Ascending aorta (tissue), 2 donors: Measurements from ENCODE around the gene BCAS4. TPM values are rescaled to one million over a fixed set of nuclear protein-coding genes. Genes with fewer than 3 reads are reported as not detected.

Experiments
- DNase-seq, 2 donors: peaks; one replicate each; pipeline ENCODE4 v3.0.0-alpha.2; 2019; ENCODE audit warnings: low spot score in 2 of 2
- H3K27ac ChIP-seq, 2 donors: fragments of 200-600 bp; sonication (generic); one replicate each; pipeline ENCODE4 v1.5.1; 2016 to 2017; ENCODE audit warnings: mild to moderate bottlenecking in 1 of 2
- H3K27me3 ChIP-seq: fragments of 200-600 bp; sonication (generic); one replicate; pipeline ENCODE4 v1.5.1; 2017
- H3K36me3 ChIP-seq, 2 donors: fragments of 200-600 bp; sonication (generic); one replicate each; pipeline ENCODE4 v1.5.1; 2016
- H3K4me1 ChIP-seq, 2 donors: fragments of 200-600 bp; sonication (generic); one replicate each; pipeline ENCODE4 v1.5.1; 2016 to 2017; ENCODE audit warnings: mild to moderate bottlenecking in 1 of 2
- H3K4me3 ChIP-seq, 2 donors: fragments of 200-600 bp; sonication (generic); one replicate each; pipeline ENCODE4 v1.5.1; 2016 to 2017; ENCODE audit warnings: mild to moderate bottlenecking in 1 of 2
- H3K9me3 ChIP-seq, 2 donors: fragments of 200-600 bp; sonication (generic); one replicate each; pipeline ENCODE4 v1.5.1; 2016
- CTCF ChIP-seq, 3 experiments: fragments of 200-600 bp in 2 of 3; fragments of 450-650 bp in 1 of 3; sonication (generic) in 2 of 3; IDR thresholded peaks; one replicate each; pipeline ENCODE4 v1.5.1; 2016 to 2019; ENCODE audit warnings: antibody characterized with exemption in 3 of 3, mild to moderate bottlenecking in 1 of 3, moderate library complexity in 1 of 3
- intact Hi-C: fragments of 100-400 bp; cut with DNase I; formaldehyde crosslinking; loops from one replicate; pipeline ENCODE4 v1.15.1; 2023
- total RNA-seq: library from RNA; depleted of rRNA; stranded (reverse); fragments of >200 nt; gene quantifications from one replicate; pipeline ENCODE4 v1.1.0, GENCODE V29; 2016

Gene BCAS4
- total RNA-seq, 1 donor from 2014 or later = 0.85 TPM

GRCh38 chr20:50783903-50784302 is 11.0 kb upstream of the BCAS4 start:
- no peak for DNase-seq
- no peaks in the 10 kb centered on the region for H3K36me3 ChIP-seq
- intact Hi-C loops = no loop called here
- no peak for TF ChIP-seq CTCF (IDR thresholded peaks at IDR 0.05)
- H3K27me3 ChIP-seq = no peaks in the 10 kb centered on the region
- H3K9me3 ChIP-seq = no peaks in the 10 kb centered on the region
- no peaks in the 10 kb centered on the region for H3K4me1 ChIP-seq
- no peak overlapping the region for H3K4me3 ChIP-seq
- H3K27ac ChIP-seq = no peak overlapping the region

GRCh38 chr20:50784464-50784863 is 10.4 kb upstream of the BCAS4 start:
- TF ChIP-seq CTCF (IDR thresholded peaks at IDR 0.05) = no peak
- H3K36me3 ChIP-seq = no peaks in the 10 kb centered on the region
- H3K27me3 ChIP-seq = no peaks in the 10 kb centered on the region
- peak in 1 of 2 donors; percentile 33 for DNase-seq
- H3K4me3 ChIP-seq = no peak overlapping the region
- no peak overlapping the region for H3K27ac ChIP-seq
- no peaks in the 10 kb centered on the region for H3K9me3 ChIP-seq
- H3K4me1 ChIP-seq = no peaks in the 10 kb centered on the region
- intact Hi-C loops = no loop called here

- H3K36me3 ChIP-seq = no peaks in the 10 kb centered on the region
- H3K27ac ChIP-seq = no peak overlapping the region
Measured at GRCh38 chr20:50786703-50787102, 8.2 kb upstream of the BCAS4 start.

GRCh38 chr20:50787181-50787580 is 7.7 kb upstream of the BCAS4 start:
- no peak for TF ChIP-seq CTCF (IDR thresholded peaks at IDR 0.05)
- Histone ChIP-seq H3K9me3 (no peaks in the 10 kb centered on the region), H3K4me3 (no peak overlapping the region), H3K36me3 (no peaks in the 10 kb centered on the region), H3K4me1 (peaks cover 4 to 5% of the 10 kb centered on the region in 2 donors), H3K27ac (no peak overlapping the region), H3K27me3 (no peaks in the 10 kb centered on the region)
- no peak for DNase-seq
- intact Hi-C loops = no loop called here

More at GRCh38 chr20:50786703-50787102, 8.2 kb upstream of the BCAS4 start:
- no peaks in the 10 kb centered on the region for H3K9me3 ChIP-seq
- no peak overlapping the region for H3K4me3 ChIP-seq
- peaks cover 4 to 5% of the 10 kb centered on the region in 2 donors for H3K4me1 ChIP-seq
- no peak for TF ChIP-seq CTCF (IDR thresholded peaks at IDR 0.05)
- DNase-seq = peak in 1 of 2 donors; percentile 31
- H3K27me3 ChIP-seq = no peaks in the 10 kb centered on the region
- intact Hi-C loops = no loop called here

- Histone ChIP-seq H3K27ac (no peak overlapping the region), H3K4me3 (no peak overlapping the region), H3K9me3 (no peaks in the 10 kb centered on the region), H3K27me3 (no peaks in the 10 kb centered on the region), H3K36me3 (no peaks in the 10 kb centered on the region), H3K4me1 (peaks cover 4 to 10% of the 10 kb centered on the region in 2 donors)
- intact Hi-C loops = no loop called here
- TF ChIP-seq CTCF (IDR thresholded peaks at IDR 0.05) = no peak
- no peak for DNase-seq
Measured at GRCh38 chr20:50788045-50788991, 6.5 kb upstream of the BCAS4 start.
